ENCODE measurements around the gene KIF23.
A peak's percentile ranks its signal among the peaks of the same experiment; 100 is the strongest.

GRCh38 chr15:69394556-69395282, 19.4 kb upstream of the KIF23 start:
- TF ChIP-seq RFX5 (IDR thresholded peaks at IDR 0.05) (no peak), CTCF (IDR thresholded peaks at IDR 0.05) (peak; percentile 90), POLR2A (IDR thresholded peaks at IDR 0.05; ENCODE audit: low read length) (no peak), JUN (IDR thresholded peaks at IDR 0.05) (peak in 1 of 2 experiments; percentile 35; a peak in 2 of 5 replicates), POLR2AphosphoS2 (conservative IDR thresholded peaks at IDR 0.05; ENCODE audit: low read length) (no peak), CHD2 (IDR thresholded peaks at IDR 0.05; ENCODE audit: low read length, partially characterized antibody) (no peak), MAFK (IDR thresholded peaks at IDR 0.05; ENCODE audit: partially characterized antibody) (no peak), CEBPB (IDR thresholded peaks at IDR 0.05) (no peak), BHLHE40 (IDR thresholded peaks at IDR 0.05; ENCODE audit: low read depth, low read length) (peak; percentile 57; the same call in 1 of the 2 replicates), HMGXB4 (CRISPR knock-in tag; IDR thresholded peaks at IDR 0.05; ENCODE audit: borderline replicate concordance) (no peak), NFE2L2 (conservative IDR thresholded peaks at IDR 0.05; ENCODE audit: low read length) (0 out of 2 replicates have a peak, but pooled peaks have one; percentile 8), ESRRA (IDR thresholded peaks at IDR 0.05; ENCODE audit: borderline replicate concordance, low read length) (no peak)
- TF ChIP-seq, protein P1, sequence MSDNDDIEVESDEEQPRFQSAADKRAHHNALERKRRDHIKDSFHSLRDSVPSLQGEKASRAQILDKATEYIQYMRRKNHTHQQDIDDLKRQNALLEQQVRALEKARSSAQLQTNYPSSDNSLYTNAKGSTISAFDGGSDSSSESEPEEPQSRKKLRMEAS (IDR thresholded peaks at IDR 0.05) = peak; percentile 97

Data from A549 (cell line).